ENCODE results near the gene PCED1B. TPM values are rescaled to one million over a fixed set of nuclear protein-coding genes. Genes with fewer than 3 reads are reported as not detected.

Gene PCED1B
- total RNA-seq, 1 donor: 10.0 TPM

DNA sequence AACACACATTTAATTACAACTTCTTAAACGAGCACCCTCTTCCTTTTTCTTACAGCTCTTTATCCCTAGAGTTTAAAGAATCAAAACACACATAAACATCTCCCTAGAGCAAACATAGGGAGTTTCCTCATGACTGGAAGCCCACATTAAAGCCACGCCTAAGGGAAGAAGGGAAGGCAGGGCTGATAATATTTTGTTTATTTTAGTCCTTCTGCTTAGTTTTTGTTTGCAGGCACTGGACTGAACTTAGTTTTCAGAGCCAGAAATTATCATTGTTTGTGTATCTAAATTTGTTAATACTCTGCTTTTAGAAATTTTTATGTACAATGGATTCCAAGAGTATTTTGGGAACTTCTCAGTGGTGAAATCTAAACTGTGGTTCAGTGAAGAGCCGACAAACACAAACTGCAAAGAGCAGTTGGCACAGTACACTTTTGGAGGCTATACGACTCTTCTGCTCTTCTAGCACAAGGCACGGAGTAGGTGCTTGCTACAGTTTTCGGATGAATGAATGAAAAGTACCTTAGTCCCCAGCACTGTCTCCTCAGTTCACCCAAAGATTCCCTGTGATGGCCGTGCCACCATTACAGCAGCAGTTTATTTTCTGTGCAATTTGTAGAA, 18.0 kb downstream of the PCED1B start:
- H3K4me3 ChIP-seq (ENCODE audit: low read length): no peak overlapping the region
- H3K4me1 ChIP-seq (ENCODE audit: insufficient read depth, low read length): no peaks in the 10 kb centered on the region
- H3K27me3 ChIP-seq (ENCODE audit: insufficient read depth, low read length): no peaks in the 10 kb centered on the region
- no peaks in the 10 kb centered on the region for H3K9me3 ChIP-seq (ENCODE audit: low read depth, low read length)

- no peaks in the 10 kb centered on the region for H3K9me3 ChIP-seq (ENCODE audit: low read depth, low read length)
- no peaks in the 10 kb centered on the region for H3K4me1 ChIP-seq (ENCODE audit: insufficient read depth, low read length)
- no peak overlapping the region for H3K4me3 ChIP-seq (ENCODE audit: low read length)
- no peaks in the 10 kb centered on the region for H3K27me3 ChIP-seq (ENCODE audit: insufficient read depth, low read length)
These were observed 18.7 kb downstream of the PCED1B start for GRCh38 chr12:47098099-47098498.

DNA sequence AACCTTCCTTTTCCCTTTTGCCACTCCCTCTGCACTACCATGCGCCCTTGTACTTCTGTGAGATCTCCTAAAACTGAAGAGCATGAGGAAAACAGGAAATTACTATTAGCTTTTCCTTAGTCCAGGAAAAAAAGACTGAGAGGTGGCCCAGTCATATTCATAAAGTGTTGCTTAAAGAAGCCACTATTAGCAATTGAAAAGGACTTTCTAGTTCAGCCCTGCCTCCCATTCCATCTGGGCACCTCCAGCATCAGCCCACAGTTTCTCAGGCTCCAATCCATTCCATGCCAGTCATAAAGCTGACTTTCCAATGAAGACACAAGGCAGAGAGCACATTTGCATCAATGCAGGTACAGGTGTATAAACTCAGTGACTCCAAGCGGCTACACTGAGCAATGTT, 20.2 kb downstream of the PCED1B start:
- H3K4me3 ChIP-seq (ENCODE audit: low read length): no peak overlapping the region
- no peaks in the 10 kb centered on the region for H3K4me1 ChIP-seq (ENCODE audit: insufficient read depth, low read length)
- H3K9me3 ChIP-seq (ENCODE audit: low read depth, low read length): no peaks in the 10 kb centered on the region
- no peaks in the 10 kb centered on the region for H3K27me3 ChIP-seq (ENCODE audit: insufficient read depth, low read length)

DNA sequence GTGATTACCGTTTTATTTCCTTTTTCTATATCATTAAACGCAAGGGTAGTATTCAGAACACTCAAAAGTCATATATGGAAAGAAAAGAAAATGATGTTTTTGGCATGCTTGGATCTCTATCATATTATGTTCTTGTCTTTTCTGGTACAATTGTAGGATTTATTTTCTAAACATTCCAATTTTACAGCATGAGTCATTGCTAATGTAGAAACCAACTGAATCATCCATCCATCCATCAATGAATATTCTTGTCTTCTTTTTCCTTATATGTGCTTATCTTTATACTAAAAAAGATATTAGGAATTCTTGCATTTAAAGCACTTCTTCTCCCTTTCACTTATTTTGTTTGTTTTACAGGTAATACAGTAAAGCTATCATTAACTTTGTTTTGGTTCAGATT, 20.7 kb downstream of the PCED1B start:
- H3K4me1 ChIP-seq (ENCODE audit: insufficient read depth, low read length): no peaks in the 10 kb centered on the region
- no peaks in the 10 kb centered on the region for H3K27me3 ChIP-seq (ENCODE audit: insufficient read depth, low read length)
- H3K4me3 ChIP-seq (ENCODE audit: low read length): no peak overlapping the region
- H3K9me3 ChIP-seq (ENCODE audit: low read depth, low read length): no peaks in the 10 kb centered on the region

GRCh38 chr12:47102406-47102805, 23.0 kb downstream of the PCED1B start:
- Histone ChIP-seq H3K4me1 (ENCODE audit: insufficient read depth, low read length) (no peaks in the 10 kb centered on the region), H3K27me3 (ENCODE audit: insufficient read depth, low read length) (no peaks in the 10 kb centered on the region), H3K9me3 (ENCODE audit: low read depth, low read length) (no peaks in the 10 kb centered on the region), H3K4me3 (ENCODE audit: low read length) (no peak overlapping the region)

DNA sequence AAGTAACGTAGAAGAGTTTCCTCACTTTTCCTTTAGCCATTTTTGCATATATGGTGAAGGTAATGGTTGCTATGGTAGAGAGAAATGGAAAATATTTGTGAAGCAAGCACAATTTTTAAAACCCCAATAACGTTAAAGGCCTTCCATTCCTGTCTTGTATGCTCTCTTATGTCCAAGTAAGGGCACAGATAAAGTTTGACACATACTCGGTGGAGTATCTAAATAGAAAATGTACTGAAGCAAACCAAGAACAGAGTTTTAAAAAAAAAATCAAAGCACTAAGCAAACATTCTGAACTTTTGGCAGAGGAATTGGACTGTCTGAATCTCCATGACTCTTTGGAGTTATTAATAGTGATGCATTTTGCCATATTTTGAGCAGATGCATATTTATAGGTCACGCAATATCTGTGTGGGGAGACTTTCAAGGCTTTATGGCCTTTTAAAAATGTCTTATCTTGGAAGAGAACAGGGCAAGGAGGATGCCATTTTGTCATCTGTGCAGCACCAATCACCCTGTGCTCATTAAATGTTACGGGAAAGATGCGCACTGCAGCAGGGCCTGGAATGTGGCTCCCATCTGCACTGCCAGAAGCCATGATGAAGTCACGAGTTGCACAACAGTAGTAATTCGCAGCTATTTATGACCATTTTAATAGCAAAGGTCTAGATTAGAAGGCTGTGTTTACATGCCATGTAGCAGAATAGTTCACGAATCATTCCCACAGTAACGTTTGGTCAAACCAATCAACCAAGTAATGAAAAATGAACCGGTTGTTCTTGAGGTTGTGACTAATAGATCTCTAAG, 23.6 kb downstream of the PCED1B start:
- H3K4me3 ChIP-seq (ENCODE audit: low read length): no peak overlapping the region

GRCh38 chr12:47105914-47106674, 26.7 kb downstream of the PCED1B start:
- H3K27me3 ChIP-seq (ENCODE audit: insufficient read depth, low read length): no peaks in the 10 kb centered on the region
- H3K9me3 ChIP-seq (ENCODE audit: low read depth, low read length): no peaks in the 10 kb centered on the region
- no peaks in the 10 kb centered on the region for H3K4me1 ChIP-seq (ENCODE audit: insufficient read depth, low read length)
- no peak overlapping the region for H3K4me3 ChIP-seq (ENCODE audit: low read length)

More for the DNA sequence above, 23.6 kb downstream of the PCED1B start:
- H3K4me1 ChIP-seq (ENCODE audit: insufficient read depth, low read length): no peaks in the 10 kb centered on the region
- H3K27me3 ChIP-seq (ENCODE audit: insufficient read depth, low read length): no peaks in the 10 kb centered on the region
- no peaks in the 10 kb centered on the region for H3K9me3 ChIP-seq (ENCODE audit: low read depth, low read length)

GRCh38 chr12:47107446-47107845, 28.0 kb downstream of the PCED1B start:
- Histone ChIP-seq H3K4me3 (ENCODE audit: low read length) (no peak overlapping the region), H3K9me3 (ENCODE audit: low read depth, low read length) (no peaks in the 10 kb centered on the region), H3K4me1 (ENCODE audit: insufficient read depth, low read length) (no peaks in the 10 kb centered on the region), H3K27me3 (ENCODE audit: insufficient read depth, low read length) (no peaks in the 10 kb centered on the region)

- Histone ChIP-seq H3K9me3 (ENCODE audit: low read depth, low read length) (no peaks in the 10 kb centered on the region), H3K4me1 (ENCODE audit: insufficient read depth, low read length) (no peaks in the 10 kb centered on the region), H3K27me3 (ENCODE audit: insufficient read depth, low read length) (no peaks in the 10 kb centered on the region), H3K4me3 (ENCODE audit: low read length) (no peak overlapping the region)
These were observed 28.5 kb downstream of the PCED1B start for GRCh38 chr12:47107926-47108325.

GRCh38 chr12:47110011-47110541, 30.7 kb downstream of the PCED1B start:
- H3K9me3 ChIP-seq (ENCODE audit: low read depth, low read length): no peaks in the 10 kb centered on the region
- H3K27me3 ChIP-seq (ENCODE audit: insufficient read depth, low read length): no peaks in the 10 kb centered on the region
- H3K4me3 ChIP-seq (ENCODE audit: low read length): no peak overlapping the region
- H3K4me1 ChIP-seq (ENCODE audit: insufficient read depth, low read length): no peaks in the 10 kb centered on the region

- no peak overlapping the region for H3K4me3 ChIP-seq (ENCODE audit: low read length)
- H3K9me3 ChIP-seq (ENCODE audit: low read depth, low read length): no peaks in the 10 kb centered on the region
- H3K4me1 ChIP-seq (ENCODE audit: insufficient read depth, low read length): no peaks in the 10 kb centered on the region
- H3K27me3 ChIP-seq (ENCODE audit: insufficient read depth, low read length): no peaks in the 10 kb centered on the region
These were observed 31.4 kb downstream of the PCED1B start for GRCh38 chr12:47110718-47111391.

- H3K27me3 ChIP-seq (ENCODE audit: insufficient read depth, low read length): no peaks in the 10 kb centered on the region
- H3K4me3 ChIP-seq (ENCODE audit: low read length): no peak overlapping the region
- H3K9me3 ChIP-seq (ENCODE audit: low read depth, low read length): no peaks in the 10 kb centered on the region
- H3K4me1 ChIP-seq (ENCODE audit: insufficient read depth, low read length): no peaks in the 10 kb centered on the region
These were observed 32.0 kb downstream of the PCED1B start for GRCh38 chr12:47111392-47111778.

DNA sequence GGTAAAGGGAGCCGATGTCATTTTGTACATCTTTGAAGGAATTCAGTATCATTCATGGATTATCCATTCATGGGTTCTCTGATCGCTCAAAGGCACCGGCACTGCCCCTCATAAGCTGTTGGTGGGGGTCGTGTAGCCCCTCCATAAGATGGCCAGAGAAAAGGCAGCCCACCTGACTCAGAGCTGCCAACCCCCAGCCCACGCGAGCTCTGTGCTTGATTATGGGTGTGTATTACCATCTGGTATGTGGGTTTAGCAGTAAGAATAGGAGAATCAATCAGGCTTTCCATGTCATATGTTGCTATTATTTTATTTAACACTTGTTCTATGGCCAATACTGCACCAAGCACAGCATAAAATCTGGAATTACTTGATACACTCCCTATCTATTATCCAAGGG, 32.4 kb downstream of the PCED1B start:
- Histone ChIP-seq H3K4me3 (ENCODE audit: low read length) (no peak overlapping the region), H3K4me1 (ENCODE audit: insufficient read depth, low read length) (no peaks in the 10 kb centered on the region), H3K27me3 (ENCODE audit: insufficient read depth, low read length) (no peaks in the 10 kb centered on the region), H3K9me3 (ENCODE audit: low read depth, low read length) (no peaks in the 10 kb centered on the region)

- no peak overlapping the region for H3K4me3 ChIP-seq (ENCODE audit: low read length)
- no peaks in the 10 kb centered on the region for H3K4me1 ChIP-seq (ENCODE audit: insufficient read depth, low read length)
- H3K27me3 ChIP-seq (ENCODE audit: insufficient read depth, low read length): no peaks in the 10 kb centered on the region
- no peaks in the 10 kb centered on the region for H3K9me3 ChIP-seq (ENCODE audit: low read depth, low read length)
These were observed 33.3 kb downstream of the PCED1B start for GRCh38 chr12:47112679-47113078.

- no peak overlapping the region for H3K4me3 ChIP-seq (ENCODE audit: low read length)
- H3K4me1 ChIP-seq (ENCODE audit: insufficient read depth, low read length): no peaks in the 10 kb centered on the region
- no peaks in the 10 kb centered on the region for H3K27me3 ChIP-seq (ENCODE audit: insufficient read depth, low read length)
- H3K9me3 ChIP-seq (ENCODE audit: low read depth, low read length): no peaks in the 10 kb centered on the region
These were observed 35.1 kb downstream of the PCED1B start for GRCh38 chr12:47114481-47114892.
